K562 (cell line): ENCODE data around the gene MT1M. TPM values are rescaled to one million over a fixed set of nuclear protein-coding genes. Genes with fewer than 3 reads are reported as not detected.

Source experiments
- ATAC-seq: fragments of 200-7000 bp; cut with Tn5 transposase; 3 replicates; pipeline ENCODE4 v1.9.1; 2020; ENCODE audit warnings: moderate library complexity
- BruUV-seq: library from RNA; stranded (reverse); fragments of 400-500 nt; replicated peaks from 2 replicates; lab custom pipeline; 2021; lab: Mats Ljungman, UMichigan
- CTCF ChIA-PET: fragments of 300-600 bp; formaldehyde crosslinking; extraction: SDS; loops from one replicate; lab custom pipeline; 2021; ENCODE audit warnings: low intra/inter-chr PET ratio; lab: Yijun Ruan, JAX
- POLR2A ChIA-PET: fragments of 300-600, 350-650 bp; sonication (Branson Sonifier 250); formaldehyde crosslinking; extraction: SDS; loops from one replicate; lab custom pipeline; 2021; ENCODE audit warnings: antibody characterized with exemption, inconsistent platforms; lab: Yijun Ruan, JAX
- DNase-seq, 4 experiments: peaks; one replicate each; pipeline versions ENCODE4 v3.0.0 to v3.0.0-alpha.2; 2011 to 2018; ENCODE audit warnings: low spot score in 3 of 4, mixed read lengths in 3 of 4; ENCODE audit errors: extremely low read depth in 1 of 4
- FAIRE-seq: peaks from 2 replicates; lab custom pipeline; 2011; peaks lifted over from hg19 to GRCh38; lab: Jason Lieb, UNC
- H2AFZ ChIP-seq: 2 replicates; pipeline ENCODE4 v1.6.0; 2011; ENCODE audit warnings: low read depth, low read length, control low read depth, inconsistent platforms
- H3K27ac ChIP-seq: fragments of 200-600 bp; 3 replicates; pipeline ENCODE4 v1.8.0; 2011; ENCODE audit warnings: low read depth, mild to moderate bottlenecking, control low read depth, inconsistent platforms, low read length, moderate library complexity, mixed read lengths; ENCODE audit errors: extremely low read depth
- H3K27me3 ChIP-seq, 2 experiments: fragments of 300-600 bp in 1 of 2; 2 replicates in 1 of 2; 3 replicates in 1 of 2; pipeline versions ENCODE4 v1.6.0 to v1.8.0; 2011; ENCODE audit warnings: inconsistent platforms in 2 of 2, low read length in 2 of 2, mild to moderate bottlenecking in 1 of 2, mixed read lengths in 1 of 2, moderate library complexity in 1 of 2; ENCODE audit not compliant: control insufficient read depth in 2 of 2, insufficient read depth in 2 of 2
- H3K36me3 ChIP-seq: fragments of 300-600 bp; 3 replicates; pipeline ENCODE4 v1.8.0; 2011; ENCODE audit warnings: mild to moderate bottlenecking, low read length, inconsistent platforms; ENCODE audit not compliant: control insufficient read depth, insufficient read depth
- H3K4me1 ChIP-seq, 2 experiments: fragments of 200-600 bp in 1 of 2; replicated peaks in 1 of 2; 2 replicates in 1 of 2; 3 replicates in 1 of 2; pipeline versions ENCODE4 v1.5.1 to v1.8.0; 2011; ENCODE audit warnings: inconsistent platforms in 2 of 2, low read length in 2 of 2, mild to moderate bottlenecking in 1 of 2, mixed read lengths in 1 of 2, moderate library complexity in 1 of 2; ENCODE audit not compliant: control insufficient read depth in 2 of 2, insufficient read depth in 2 of 2
- H3K4me2 ChIP-seq: 2 replicates; pipeline ENCODE4 v1.6.1; 2011; ENCODE audit warnings: low read length, control low read depth, inconsistent platforms, mixed read lengths; ENCODE audit not compliant: insufficient read depth
- H3K4me3 ChIP-seq: fragments of 200-600 bp; sonication (generic), shearing (Covaris generic); 2 replicates; pipeline ENCODE4 v1.5.1; 2016; ENCODE audit warnings: control low read depth, inconsistent platforms
- H3K79me2 ChIP-seq: fragments of 200-600 bp; 3 replicates; pipeline ENCODE4 v1.8.0; 2011; ENCODE audit warnings: low read length, inconsistent platforms; ENCODE audit not compliant: control insufficient read depth, insufficient read depth
- H3K9ac ChIP-seq, 2 experiments: 2 replicates each; pipeline versions ENCODE4 v1.6.0 to v1.6.1; 2011; ENCODE audit warnings: low read depth in 2 of 2, low read length in 2 of 2, control low read depth in 1 of 2, inconsistent platforms in 1 of 2, mild to moderate bottlenecking in 1 of 2, mixed read lengths in 1 of 2; ENCODE audit not compliant: insufficient read depth in 1 of 2
- H3K9me1 ChIP-seq: one replicate; pipeline ENCODE4 v1.6.0; 2011; ENCODE audit warnings: inconsistent platforms, mild to moderate bottlenecking, low read length, moderate library complexity; ENCODE audit not compliant: control insufficient read depth, insufficient read depth
- H3K9me3 ChIP-seq: replicated peaks from 2 replicates; pipeline ENCODE4 v1.5.1; 2011; ENCODE audit warnings: low read depth, low read length, inconsistent platforms; ENCODE audit not compliant: control insufficient read depth, insufficient read depth
- H4K20me1 ChIP-seq: replicated peaks from 2 replicates; pipeline ENCODE4 v1.6.1; 2011; ENCODE audit warnings: low read length, inconsistent platforms, mixed read lengths; ENCODE audit not compliant: control insufficient read depth, insufficient read depth
- BACH1 ChIP-seq: fragments of 200-800 bp; sonication (Bioruptor generic); IDR thresholded peaks from 2 replicates; pipeline ENCODE4 v1.6.1; 2016; ENCODE audit warnings: missing genetic modification characterization, missing compliant biosample characterization
- CBX1 ChIP-seq: sonication (generic); IDR thresholded peaks from 2 replicates; pipeline ENCODE4 v1.6.1; 2016; ENCODE audit warnings: antibody characterized with exemption, low read depth, mild to moderate bottlenecking
- EHMT2 ChIP-seq: fragments of 450-650 bp; IDR thresholded peaks from 2 replicates; pipeline ENCODE4 v1.6.1; 2018; ENCODE audit warnings: antibody characterized with exemption
- GTF2A2 ChIP-seq: IDR thresholded peaks from 2 replicates; pipeline ENCODE4 v1.6.1; 2016; ENCODE audit warnings: mild to moderate bottlenecking, missing genetic modification characterization, missing compliant biosample characterization
- MEIS2 ChIP-seq: fragments of 450-650 bp; IDR thresholded peaks from 2 replicates; pipeline ENCODE4 v1.6.1; 2014; ENCODE audit warnings: mild to moderate bottlenecking; ENCODE audit not compliant: partially characterized antibody
- NFRKB ChIP-seq: fragments of 450-650 bp; IDR thresholded peaks from 2 replicates; pipeline ENCODE4 v1.6.1; 2016; ENCODE audit warnings: low read depth
- PTBP1 ChIP-seq: fragments of 200-400 bp; formaldehyde crosslinking; IDR thresholded peaks from 2 replicates; pipeline ENCODE4 v1.6.1; 2017; ENCODE audit warnings: low read depth, low read length
- TSC22D4 ChIP-seq: fragments of 450-650 bp; IDR thresholded peaks from 2 replicates; pipeline ENCODE4 v1.6.1; 2016; ENCODE audit warnings: missing genetic modification characterization, missing biosample characterization, control low read depth
- WGBS: fragments of 100-300 bp; shearing (Covaris generic); methylation state at CpG from one replicate; pipeline ENCODE4 v1.1.6; 2016; ENCODE audit warnings: low coverage, mixed read lengths; ENCODE audit not compliant: insufficient coverage; ENCODE audit errors: missing lambda C conversion rate; 5-methylcytosine and 5-hydroxymethylcytosine counted together
- in situ Hi-C: fragments of 300-500 bp; cut with MboI; formaldehyde crosslinking; loops from 4 replicates; pipeline ENCODE4 v1.15.0; 2018; ENCODE audit warnings: inconsistent platforms, mixed read lengths
- intact Hi-C: fragments of 100-400 bp; cut with micrococcal nuclease; formaldehyde crosslinking; loops from 2 replicates; pipeline ENCODE4 v1.14.2; 2022
- polyA plus RNA-seq, 8 experiments: library from polyadenylated mRNA; depleted of rRNA in 4 of 8; stranded (reverse) in 5 of 8; unstranded in 3 of 8; fragments of >200 nt; fragmentation: Nextera tagmentation in 2 of 8; fragmentation: Illumina TruSeq in 1 of 8; extraction: Ambion mirVana in 2 of 8; extraction: Trizol in 1 of 8; gene quantifications; 2 replicates each; pipeline versions ENCODE4 v1.2.1 to v1.2.3, GENCODE V29; 2011 to 2014; ENCODE audit warnings: inconsistent platforms in 1 of 8, missing spikeins in 1 of 8
- total RNA-seq, 7 experiments: library from RNA; depleted of rRNA in 6 of 7; stranded (reverse); fragments of >200 nt in 6 of 7; fragmentation: Illumina TruSeq in 2 of 7; extraction: Trizol in 2 of 7; gene quantifications; 2 replicates each; pipeline versions ENCODE4 v1.2.1 to v1.2.3, GENCODE V29; 2011 to 2021; ENCODE audit warnings: low replicate concordance in 1 of 7
- TF ChIP-seq, protein P1 (sequence below), 2 experiments: fragments of 450-650 bp; formaldehyde crosslinking in 1 of 2; IDR thresholded peaks; 2 replicates each; pipeline versions ENCODE4 v1.4.0 to v1.6.1; 2014 to 2020; ENCODE audit warnings: mild to moderate bottlenecking in 2 of 2, borderline replicate concordance in 1 of 2, low read depth in 1 of 2
- TF ChIP-seq, protein P2 (sequence below): IDR thresholded peaks from 2 replicates; pipeline ENCODE4 v1.6.1; 2014; ENCODE audit warnings: antibody characterized with exemption
- TF ChIP-seq, protein P3 (sequence below): sonication (generic); formaldehyde crosslinking; IDR thresholded peaks from 2 replicates; pipeline ENCODE4 v1.4.0; 2020; ENCODE audit warnings: mild to moderate bottlenecking, missing genetic modification reagents

The MT1M gene
- total and polyA plus RNA-seq, 9 of the 15 experiments (the other 6 are each of a cell fraction or from before 2014, with no cell fraction given), result not detected

DNA sequence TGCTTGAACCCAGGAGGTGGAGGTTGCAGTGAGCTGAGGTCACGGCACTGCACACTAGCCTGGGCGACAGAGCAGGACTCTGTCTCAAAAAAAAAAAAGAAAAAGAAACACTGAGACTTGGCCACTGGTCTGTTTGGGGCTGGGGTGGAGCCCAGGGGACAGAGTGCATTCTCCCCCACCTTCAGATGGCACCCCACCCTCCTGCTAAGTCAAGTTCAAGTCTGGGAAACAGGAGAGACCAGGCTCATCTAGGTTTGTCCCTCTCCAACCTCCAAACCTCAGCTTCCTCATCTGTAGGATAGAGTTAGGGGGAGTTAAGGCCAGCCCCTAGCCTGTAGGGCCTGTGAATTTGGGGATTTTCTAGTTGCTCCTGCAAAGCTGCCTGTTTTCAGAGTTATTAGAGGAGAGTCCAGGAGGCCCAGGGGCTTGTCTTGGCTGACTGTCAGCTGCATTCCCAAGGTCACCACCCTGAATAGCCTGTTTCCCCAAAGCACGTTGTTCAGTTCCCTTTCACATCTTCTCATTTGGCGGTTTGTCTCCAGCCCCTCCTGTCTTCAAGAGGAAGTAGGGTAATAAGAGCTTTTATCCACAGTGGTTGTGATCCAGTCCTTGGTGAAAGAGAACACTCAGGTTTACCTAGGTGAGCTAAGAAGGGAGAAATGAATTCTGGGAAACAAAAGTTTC is 40.9 kb upstream of the MT1M start:
- in situ Hi-C loops (no loop called here), intact Hi-C loops (no loop called here)
- ChIA-PET POLR2A (interaction anchor here (0.6 to 1.5 kb wide), 2 partner anchors 15 to 509 kb away, joined by 3 read pairs; no protein-coding TSS in a partner anchor), CTCF (no interaction called here)
- 0% methylated on average over 2 of the region's 4 CpGs for WGBS
- H3K4me1 ChIP-seq, result peaks cover 0 to 6% of the 10 kb centered on the region in 2 experiments; a peak in 1 of 5 replicates
- no peak overlapping the region for H3K9ac ChIP-seq
- no peak for ATAC-seq
- no peak overlapping the region for H3K27ac ChIP-seq
- no peak for DNase-seq
- no peaks in the 10 kb centered on the region; the same call in 1 of the 2 replicates for H4K20me1 ChIP-seq
- no peak overlapping the region for H3K4me2 ChIP-seq
- BruUV-seq, result no TSS peak
- H2AFZ ChIP-seq, result no peak overlapping the region
- H3K9me3 ChIP-seq, result no peaks in the 10 kb centered on the region
- H3K79me2 ChIP-seq, result no peaks in the 10 kb centered on the region
- H3K4me3 ChIP-seq, result no peak overlapping the region
- H3K36me3 ChIP-seq, result no peaks in the 10 kb centered on the region
- peaks cover 13 to 49% of the 10 kb centered on the region in 2 experiments for H3K27me3 ChIP-seq
- no peak for FAIRE-seq
- no peaks in the 10 kb centered on the region for H3K9me1 ChIP-seq
- TF ChIP-seq MEIS2, result no peak
- TF ChIP-seq NFRKB, result no peak
- no peak for TF ChIP-seq EHMT2
- TF ChIP-seq, protein P1, sequence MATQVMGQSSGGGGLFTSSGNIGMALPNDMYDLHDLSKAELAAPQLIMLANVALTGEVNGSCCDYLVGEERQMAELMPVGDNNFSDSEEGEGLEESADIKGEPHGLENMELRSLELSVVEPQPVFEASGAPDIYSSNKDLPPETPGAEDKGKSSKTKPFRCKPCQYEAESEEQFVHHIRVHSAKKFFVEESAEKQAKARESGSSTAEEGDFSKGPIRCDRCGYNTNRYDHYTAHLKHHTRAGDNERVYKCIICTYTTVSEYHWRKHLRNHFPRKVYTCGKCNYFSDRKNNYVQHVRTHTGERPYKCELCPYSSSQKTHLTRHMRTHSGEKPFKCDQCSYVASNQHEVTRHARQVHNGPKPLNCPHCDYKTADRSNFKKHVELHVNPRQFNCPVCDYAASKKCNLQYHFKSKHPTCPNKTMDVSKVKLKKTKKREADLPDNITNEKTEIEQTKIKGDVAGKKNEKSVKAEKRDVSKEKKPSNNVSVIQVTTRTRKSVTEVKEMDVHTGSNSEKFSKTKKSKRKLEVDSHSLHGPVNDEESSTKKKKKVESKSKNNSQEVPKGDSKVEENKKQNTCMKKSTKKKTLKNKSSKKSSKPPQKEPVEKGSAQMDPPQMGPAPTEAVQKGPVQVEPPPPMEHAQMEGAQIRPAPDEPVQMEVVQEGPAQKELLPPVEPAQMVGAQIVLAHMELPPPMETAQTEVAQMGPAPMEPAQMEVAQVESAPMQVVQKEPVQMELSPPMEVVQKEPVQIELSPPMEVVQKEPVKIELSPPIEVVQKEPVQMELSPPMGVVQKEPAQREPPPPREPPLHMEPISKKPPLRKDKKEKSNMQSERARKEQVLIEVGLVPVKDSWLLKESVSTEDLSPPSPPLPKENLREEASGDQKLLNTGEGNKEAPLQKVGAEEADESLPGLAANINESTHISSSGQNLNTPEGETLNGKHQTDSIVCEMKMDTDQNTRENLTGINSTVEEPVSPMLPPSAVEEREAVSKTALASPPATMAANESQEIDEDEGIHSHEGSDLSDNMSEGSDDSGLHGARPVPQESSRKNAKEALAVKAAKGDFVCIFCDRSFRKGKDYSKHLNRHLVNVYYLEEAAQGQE (IDR thresholded peaks at IDR 0.05; ENCODE audit: borderline replicate concordance), result no peak
- TF ChIP-seq, protein P1 (CRISPR knock-in tag; IDR thresholded peaks at IDR 0.05; ENCODE audit: low read depth), result no peak
- TF ChIP-seq, protein P2, sequence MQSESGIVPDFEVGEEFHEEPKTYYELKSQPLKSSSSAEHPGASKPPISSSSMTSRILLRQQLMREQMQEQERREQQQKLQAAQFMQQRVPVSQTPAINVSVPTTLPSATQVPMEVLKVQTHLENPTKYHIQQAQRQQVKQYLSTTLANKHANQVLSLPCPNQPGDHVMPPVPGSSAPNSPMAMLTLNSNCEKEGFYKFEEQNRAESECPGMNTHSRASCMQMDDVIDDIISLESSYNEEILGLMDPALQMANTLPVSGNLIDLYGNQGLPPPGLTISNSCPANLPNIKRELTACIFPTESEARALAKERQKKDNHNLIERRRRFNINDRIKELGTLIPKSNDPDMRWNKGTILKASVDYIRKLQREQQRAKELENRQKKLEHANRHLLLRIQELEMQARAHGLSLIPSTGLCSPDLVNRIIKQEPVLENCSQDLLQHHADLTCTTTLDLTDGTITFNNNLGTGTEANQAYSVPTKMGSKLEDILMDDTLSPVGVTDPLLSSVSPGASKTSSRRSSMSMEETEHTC, result no peak
- TF ChIP-seq, protein P3, sequence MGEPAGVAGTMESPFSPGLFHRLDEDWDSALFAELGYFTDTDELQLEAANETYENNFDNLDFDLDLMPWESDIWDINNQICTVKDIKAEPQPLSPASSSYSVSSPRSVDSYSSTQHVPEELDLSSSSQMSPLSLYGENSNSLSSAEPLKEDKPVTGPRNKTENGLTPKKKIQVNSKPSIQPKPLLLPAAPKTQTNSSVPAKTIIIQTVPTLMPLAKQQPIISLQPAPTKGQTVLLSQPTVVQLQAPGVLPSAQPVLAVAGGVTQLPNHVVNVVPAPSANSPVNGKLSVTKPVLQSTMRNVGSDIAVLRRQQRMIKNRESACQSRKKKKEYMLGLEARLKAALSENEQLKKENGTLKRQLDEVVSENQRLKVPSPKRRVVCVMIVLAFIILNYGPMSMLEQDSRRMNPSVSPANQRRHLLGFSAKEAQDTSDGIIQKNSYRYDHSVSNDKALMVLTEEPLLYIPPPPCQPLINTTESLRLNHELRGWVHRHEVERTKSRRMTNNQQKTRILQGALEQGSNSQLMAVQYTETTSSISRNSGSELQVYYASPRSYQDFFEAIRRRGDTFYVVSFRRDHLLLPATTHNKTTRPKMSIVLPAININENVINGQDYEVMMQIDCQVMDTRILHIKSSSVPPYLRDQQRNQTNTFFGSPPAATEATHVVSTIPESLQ, result no peak
- TF ChIP-seq PTBP1, result no peak
- TF ChIP-seq TSC22D4, result no peak
- no peak for TF ChIP-seq CBX1
- no peak for TF ChIP-seq BACH1 (tag)
- no peak for TF ChIP-seq GTF2A2
